T follicular helper cell (primary cell): Measurements from ENCODE around the gene IPCEF1.

Experiments
- DNase-seq: peaks from one replicate; pipeline ENCODE4 v3.0.0-alpha.2; 2020; ENCODE audit warnings: low read depth

The IPCEF1 gene

DNA sequence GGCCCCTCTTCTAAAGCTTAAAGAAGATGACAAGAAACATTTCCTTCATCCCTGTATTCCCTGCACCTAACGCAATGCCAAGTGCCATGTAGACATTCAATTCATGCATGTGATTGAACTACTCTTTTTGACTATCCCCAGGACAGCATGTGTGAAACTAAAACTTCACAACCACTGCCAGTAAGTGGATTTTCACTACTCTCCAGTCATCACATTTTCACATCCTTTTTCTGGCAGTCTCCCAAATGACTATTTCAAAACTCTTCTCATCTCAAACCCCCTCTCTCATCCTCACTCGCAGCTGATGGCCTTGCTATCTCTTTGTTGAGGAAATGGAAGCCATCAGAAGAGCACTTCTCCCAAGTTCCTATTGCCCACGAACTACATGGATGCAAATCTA is 194.9 kb downstream of the IPCEF1 start:
- no peak for DNase-seq

DNA sequence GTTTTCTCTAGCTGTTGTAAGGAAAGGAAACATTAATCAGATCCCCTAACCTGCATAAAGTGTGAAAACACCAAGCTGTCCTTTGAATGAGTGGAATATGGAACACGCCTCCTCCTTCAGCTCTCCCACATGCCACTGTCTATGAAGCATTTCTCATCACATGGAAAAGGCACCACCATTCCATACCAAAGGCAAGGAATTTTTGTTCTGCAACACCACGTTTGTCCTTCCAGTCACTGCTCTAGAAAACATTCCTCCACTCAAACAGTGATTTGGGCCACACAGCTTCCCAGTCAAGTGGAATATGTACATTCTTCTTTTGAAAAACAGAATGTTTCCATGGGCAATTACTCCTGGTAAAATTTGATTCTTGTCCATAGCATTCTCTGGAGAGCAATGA is 197.5 kb downstream of the IPCEF1 start:
- DNase-seq: no peak

DNA sequence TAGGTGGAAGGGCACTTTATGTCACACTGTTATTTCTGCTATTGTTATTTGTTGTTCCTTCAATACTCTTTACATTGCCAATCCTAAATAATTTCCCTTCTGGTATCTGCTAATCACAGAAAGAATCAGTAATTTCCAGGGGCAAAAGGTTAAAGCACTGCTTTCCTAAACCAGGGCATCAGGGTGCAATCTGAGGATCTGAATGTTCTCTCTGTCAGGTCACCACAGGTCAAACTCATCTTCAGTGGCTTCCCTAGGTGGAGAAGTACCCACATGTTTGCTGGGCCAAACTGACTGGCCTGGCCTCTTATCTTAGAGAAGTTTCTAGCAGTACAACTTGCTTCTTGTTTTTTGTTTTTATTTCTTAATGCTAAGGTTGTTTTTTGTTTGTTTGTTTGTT is 198.9 kb downstream of the IPCEF1 start:
- no peak for DNase-seq

DNA sequence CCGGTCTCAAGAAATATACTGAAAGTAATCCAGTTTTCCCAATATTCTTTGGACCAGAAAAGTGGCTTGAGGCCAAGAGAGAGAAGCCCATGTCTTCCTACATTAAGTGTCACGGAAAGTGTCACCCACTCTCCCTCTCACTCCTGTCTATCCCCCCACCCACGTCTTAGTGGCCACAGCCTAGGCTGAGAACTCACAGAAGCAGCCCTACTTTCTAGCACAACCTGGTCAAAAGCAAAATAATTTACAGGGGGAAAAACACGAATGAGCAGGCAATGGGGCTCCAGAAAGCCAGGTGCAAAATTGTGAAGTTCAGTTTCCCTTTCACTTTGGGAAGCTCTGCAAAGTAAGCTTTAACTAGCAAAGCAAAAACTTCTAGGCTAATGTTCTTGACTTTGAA is 199.5 kb downstream of the IPCEF1 start:
- DNase-seq: no peak

DNA sequence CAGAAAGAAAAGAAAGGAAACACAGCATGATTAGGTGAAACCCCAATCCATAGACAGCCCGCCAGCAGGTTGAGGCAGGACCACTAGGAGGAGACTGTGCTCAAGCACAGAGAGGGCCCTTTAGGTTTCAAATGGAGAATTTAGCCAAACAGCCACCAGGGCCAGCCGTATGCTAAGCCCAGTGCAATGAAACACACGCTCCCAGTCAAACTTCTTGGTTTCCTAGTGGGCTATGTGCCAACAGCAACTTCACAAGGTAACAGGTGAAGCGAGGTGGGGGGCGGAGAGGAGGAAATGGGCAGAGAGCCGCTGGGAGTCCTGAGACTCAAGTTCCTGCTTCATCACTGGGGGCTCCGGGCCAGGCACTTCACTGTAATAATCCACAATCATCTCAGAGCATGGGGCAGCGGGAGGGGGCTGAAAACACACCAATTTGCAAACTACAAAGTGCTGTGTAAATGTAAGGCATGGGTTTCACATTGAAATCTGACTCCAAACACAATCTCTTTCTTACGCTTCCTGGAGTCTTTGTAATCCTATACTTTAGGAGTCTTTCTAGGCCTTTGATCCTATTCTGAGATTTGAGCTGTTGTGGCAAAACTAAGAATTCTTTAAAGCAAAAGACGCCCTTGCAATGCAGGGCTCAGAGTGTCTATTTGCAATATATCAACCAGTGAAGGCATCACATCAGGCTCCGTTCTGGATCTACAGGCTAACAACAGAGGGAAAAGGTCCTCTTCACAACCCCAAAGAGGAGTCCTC is 200.3 kb downstream of the IPCEF1 start:
- DNase-seq: peak; percentile 47

DNA sequence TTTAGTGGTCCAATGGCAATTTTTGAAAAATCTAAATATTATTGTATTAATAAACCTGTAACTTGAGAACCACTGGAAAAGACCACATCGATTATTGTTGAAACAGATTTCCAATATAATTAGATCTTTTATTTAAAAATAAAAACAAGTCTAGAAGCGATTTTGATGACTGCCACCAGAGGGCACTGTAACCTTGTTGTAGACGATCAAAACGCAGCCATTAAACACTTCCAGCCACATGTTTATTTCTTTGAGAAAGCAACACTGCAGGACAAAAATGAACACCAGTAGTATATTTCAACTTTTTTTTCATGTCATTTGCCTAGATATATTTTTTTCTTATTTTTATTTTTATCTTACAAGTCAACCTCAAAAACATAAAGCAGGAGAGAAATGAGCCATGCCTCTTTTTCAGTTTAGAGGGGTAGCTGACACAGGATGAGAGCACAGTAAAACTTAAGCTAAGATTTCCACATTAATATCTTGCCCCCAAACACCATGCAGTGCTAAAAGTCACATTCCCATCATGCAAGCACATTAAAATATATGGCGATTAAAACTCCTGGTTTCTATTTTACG is 202.1 kb downstream of the IPCEF1 start:
- peak; percentile 54 for DNase-seq

DNA sequence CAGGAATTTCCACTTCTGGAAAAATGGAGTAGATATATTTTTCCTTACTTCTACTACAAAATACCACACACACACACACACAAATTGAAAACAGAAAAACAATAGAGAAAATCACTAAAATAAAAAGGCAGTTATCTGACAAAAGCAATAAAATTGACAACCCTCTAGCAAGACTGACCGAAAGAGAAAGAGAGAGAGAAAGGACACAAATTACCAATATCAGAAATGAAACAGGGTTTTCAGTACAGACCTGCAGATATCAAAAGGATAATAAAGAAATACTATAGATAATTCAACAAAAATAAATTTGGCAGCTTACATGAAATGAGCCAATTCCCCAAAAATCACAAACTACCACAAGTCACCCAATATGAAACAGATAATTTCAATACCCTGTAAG is 212.8 kb downstream of the IPCEF1 start:
- no peak for DNase-seq

DNA sequence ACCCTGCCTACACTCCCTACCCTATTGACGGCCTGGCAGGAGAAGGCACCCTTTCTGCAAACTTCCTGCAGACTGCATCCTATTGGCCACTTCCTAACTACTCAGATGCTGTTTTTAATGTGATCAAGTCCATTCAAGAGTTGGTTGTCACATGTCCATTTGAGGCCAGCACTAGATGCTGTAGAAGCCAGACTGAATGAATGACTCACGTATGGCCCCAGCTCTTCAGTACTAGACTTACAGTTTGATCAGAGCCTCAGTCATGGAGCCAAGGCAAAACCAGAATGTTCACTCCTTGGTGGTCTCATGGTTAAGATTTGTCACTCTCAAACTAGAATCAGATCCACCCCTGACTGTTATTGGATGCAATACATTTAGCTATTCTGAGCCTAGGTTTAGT is 215.9 kb downstream of the IPCEF1 start:
- DNase-seq: no peak

DNA sequence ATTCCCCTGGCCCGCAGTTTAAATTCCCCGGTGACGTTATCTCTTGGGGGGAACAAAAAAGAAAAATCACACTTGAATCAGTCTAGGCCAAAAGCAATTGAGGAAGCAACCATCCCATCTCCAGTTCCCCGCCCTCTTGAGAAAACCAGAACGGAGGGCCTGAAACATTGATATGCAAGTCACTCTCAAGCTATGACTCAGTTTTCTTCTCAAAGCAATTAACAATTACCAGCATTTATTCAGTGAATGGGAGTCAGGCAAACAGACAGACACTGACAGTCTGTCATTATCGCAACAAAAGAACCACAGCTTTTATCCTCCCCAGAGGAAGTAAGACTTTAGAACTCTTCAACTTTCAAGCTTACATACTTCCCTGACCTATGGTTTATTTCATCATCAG is 216.7 kb downstream of the IPCEF1 start:
- DNase-seq: no peak

DNA sequence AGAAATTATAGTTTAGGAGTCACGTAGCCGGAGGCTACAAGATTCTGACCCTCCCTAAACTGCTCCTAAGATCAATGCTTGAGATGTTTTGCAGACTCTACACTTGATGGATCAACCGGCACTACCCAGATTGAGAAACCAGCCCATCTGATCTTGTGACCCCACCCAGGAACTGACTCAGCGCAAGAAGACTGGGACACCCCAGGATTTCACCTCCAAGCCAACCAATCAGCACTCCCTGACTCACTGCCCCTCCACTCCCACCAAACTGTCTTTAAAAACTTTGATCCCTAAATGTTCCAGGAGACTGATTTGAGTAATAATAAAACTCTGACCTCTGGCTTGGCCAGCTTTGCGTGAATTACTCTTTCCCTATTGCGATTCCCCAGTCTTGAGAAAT is 217.8 kb downstream of the IPCEF1 start:
- no peak for DNase-seq

DNA sequence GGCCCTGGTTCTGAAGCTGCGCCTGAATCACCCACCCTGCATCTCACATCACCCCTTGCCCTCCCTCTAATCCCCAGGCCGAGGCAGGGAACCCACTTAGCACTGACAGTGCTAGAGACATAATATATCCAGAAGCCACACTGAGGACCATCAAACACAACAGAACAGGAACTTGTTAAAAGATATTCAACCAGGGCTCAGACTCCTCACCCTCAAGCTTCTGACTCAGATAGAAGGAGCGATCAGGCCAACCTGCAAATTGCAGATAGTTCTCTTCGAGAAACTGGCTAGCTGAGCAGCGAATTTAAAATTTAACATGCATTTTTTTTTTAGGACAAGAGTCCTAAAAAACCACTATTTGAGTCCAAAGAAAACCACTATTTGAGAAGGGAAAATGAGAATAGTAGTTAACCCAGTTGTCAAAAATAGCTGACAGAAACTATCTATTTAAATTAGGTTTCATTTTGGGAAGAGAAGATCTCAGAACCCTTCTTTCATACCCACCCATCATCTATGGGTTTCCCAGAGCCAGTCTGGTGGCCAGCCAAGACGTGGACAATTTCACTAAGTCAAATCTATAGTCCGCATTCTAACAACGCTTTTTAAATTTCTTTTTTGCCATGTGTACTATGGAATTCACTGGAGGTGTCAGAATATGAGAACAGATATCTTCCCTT is 222.0 kb downstream of the IPCEF1 start:
- DNase-seq: no peak

DNA sequence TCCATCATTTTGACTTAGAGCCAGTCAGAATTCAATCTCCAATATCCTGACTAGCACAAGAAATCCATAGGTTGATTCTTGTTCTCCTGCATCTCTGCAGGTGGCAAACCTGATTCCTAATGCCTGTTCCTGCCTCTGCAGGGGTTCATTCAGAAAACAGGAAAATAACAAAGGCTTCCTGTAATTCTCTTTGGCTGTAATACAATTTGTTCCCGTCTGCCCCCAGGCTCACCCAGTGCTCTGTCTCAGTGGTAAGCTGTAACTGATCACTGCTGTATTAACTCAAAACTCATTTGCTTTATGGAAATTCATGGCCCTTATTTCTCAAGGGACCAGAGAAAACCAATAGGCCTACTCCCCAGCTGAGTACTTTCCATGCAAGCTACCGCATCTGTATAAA is 228.9 kb downstream of the IPCEF1 start:
- no peak for DNase-seq

DNA sequence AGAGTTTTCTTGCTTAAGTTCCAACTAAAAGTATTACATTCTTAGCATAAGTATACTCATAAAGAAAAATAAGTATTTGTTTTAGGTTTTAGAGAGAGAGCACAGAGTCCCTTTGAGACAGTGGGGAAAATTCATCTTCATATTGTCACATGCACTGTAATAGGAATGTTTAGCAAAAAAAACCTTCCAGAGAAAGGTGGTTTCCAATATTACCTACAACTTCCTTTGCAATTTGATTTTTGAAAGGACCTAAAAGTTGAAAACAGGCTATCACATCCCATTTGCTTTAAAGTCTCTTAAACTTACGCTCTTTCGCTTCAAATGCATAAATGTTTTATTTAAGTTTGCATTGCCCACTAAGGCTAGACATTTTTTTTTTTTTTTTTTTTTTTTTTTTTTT is 231.2 kb downstream of the IPCEF1 start:
- DNase-seq: no peak

DNA sequence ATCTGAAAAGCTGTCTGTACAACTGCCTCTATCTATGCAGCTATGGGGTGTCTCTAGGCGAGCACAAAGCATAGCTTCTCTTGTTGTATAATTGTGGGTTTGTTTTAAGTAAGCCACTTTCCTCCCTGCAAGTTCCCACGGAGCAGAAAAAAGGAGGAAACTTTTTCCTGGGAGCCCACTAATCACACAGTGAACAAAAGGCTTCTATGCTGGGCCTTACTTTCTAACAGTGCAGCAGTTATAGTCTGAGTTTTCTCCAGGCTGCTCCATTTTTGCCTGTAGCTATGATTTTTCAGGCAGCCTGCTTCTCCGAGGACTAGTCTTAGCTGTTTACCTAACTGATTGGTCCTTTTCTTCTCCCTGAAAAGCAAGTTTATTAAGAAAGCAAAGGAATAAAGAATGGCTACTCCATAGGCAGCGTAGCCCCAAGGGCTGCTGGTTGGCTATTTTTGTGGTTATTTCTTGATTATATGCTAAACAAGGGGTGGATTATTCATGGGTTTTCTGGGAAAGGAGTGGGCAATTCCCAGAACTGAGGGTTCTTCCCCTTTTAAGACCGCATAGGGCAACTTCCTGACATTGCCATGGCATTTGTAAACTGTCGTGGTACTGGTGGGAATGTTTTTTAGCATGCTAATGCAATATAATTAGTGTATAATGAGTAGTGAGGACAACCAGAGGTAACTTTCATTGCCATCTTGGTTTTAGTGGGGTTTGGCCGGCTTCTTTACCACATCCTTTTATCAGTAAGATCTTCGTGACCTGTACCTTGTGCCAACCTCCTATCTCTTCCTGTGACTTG is 233.2 kb downstream of the IPCEF1 start:
- DNase-seq: no peak

DNA sequence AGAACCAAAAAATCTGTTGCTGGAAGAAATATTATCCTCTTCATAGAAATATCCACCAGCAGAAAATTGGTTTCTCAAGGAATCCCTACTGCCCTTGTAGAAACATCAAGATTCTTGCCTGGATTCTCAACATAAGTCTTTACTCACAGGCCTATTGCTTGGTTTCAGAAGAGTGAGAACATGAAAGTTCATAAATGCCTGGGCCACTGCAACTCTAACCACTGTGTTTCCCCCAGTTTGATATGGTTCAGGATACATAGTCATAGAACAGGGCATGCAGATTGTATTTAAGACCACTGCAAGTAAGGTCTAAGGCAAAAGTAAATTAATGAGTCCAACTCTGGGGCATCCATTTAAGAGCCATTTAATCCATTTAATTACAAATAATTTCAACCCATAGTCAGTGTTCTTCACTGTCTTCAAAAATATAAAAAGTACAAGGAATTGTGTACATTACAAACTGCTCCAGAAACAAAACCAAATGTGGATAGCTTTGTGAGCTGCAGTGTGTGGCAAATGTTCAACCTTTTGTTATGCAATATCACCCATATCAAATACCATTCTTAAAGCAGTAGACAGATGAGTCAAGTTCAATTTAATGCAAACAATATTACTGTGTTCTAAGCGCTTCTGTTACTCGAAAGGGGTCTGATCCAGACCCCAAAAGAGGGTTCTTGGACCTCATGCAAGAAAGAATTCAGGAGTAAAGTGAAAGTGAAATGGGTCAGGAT is 234.2 kb downstream of the IPCEF1 start:
- no peak for DNase-seq

DNA sequence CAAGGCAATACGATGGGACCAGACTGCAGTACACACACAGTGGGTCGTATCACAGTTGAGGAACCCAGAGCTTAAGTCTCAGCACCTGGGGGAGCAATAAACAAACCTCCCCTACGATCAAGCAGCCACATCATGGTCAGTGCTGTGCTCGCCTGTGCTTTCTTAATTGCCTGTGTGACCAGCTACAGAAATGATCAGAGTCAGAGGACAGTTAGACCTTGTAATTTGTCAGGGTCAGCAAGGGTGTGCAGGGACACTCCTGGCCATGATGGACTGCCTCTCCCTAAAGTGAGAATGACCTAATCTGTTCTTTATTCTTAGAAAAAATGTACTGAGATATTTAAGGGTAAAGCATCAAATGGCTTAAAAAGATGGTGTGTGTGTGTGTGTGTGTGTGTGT is 239.1 kb downstream of the IPCEF1 start:
- DNase-seq: no peak

DNA sequence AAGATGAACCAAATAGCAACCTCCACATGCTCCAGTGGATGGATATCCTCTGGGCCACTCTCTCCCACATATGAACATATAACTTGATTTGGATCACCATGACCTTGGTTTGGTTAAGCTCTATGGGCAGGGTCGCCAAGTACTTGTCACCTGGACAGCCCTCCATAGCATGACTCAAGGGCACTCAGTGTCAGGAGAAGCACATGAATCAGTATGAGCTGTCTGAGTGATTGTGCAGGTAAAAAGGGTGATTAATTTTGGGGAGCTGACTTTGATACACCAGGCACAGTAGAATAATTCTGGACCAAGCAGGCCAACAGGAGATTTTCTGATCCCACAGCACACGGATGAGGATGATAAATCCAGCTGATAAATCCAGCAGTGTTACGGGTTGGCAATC is 243.2 kb downstream of the IPCEF1 start:
- DNase-seq: no peak

DNA sequence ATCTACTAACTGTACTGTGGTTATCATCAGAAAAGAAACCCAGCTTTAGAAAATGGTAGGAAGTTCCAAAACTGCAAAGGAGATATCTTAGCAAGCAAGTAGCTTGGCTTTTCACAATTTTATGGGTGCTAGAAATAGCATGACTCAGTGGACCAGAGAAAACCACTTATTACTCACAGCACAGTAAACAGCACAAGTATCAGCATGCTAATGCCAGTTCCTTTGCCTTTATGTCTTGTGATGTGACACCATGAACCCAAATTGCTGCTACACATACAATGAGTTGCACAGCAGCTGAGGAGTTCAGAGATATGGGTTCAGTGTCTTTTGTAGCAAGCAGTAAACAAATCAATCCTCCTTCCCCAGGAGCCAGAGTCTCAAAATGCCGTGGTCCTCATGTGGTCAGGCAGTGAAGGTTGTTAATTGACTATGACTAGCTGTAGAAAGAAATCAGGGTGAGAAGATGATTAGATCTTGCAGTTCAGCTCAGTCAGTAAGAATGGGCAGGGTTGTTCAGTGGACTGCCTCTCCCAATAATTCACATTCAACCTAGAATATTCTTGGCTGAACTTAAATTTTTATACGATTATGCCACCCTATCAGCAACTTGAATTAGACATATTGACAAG is 244.3 kb downstream of the IPCEF1 start:
- DNase-seq: no peak

DNA sequence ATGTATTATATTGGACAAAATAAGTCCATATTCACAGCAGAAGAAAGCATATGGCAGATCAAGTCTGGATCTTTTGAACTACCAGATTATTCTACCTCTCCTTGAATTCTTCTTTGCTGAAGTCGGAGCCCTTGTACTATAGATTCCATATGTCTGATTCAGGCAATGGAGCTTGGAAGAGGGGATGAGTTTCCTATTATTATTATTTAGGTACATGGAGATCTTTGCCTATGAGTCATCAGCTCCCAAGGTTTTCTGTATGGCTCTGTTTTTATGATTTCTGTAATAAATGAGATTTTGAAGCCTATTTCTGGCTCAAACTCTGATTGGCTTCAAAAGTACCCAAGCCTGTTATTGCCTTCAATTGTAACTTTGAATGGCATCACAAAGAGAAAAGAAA is 245.6 kb downstream of the IPCEF1 start:
- DNase-seq: no peak

DNA sequence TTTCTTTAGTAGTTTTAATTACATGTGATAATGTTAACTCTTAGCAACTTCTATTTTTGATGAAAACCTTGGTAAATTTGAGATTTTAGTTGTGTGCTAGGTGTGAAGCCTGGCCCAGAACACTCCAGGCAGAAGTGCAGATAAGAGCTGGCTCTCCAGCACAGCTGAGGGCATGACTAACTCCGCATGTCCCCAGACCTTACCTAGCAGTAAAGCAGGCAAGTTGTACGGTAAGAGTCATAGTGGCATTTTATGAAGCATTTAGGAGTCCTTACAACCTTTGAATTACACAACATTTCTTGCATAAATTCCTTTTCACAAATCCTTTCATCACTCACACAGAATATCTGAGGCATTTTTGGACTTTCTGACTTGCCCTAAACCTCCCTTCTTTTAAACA is 250.4 kb downstream of the IPCEF1 start:
- DNase-seq: no peak
